Measurements from ENCODE around the gene DNAH5. TPM values are rescaled to one million over a fixed set of nuclear protein-coding genes. Genes with fewer than 3 reads are reported as not detected.
"Not testable (repeated sequence)": the region's sequence is repeated elsewhere in the genome, so short reads cannot be mapped to it uniquely, and the experiment has no call there.

DNAH5 gene, protein sequence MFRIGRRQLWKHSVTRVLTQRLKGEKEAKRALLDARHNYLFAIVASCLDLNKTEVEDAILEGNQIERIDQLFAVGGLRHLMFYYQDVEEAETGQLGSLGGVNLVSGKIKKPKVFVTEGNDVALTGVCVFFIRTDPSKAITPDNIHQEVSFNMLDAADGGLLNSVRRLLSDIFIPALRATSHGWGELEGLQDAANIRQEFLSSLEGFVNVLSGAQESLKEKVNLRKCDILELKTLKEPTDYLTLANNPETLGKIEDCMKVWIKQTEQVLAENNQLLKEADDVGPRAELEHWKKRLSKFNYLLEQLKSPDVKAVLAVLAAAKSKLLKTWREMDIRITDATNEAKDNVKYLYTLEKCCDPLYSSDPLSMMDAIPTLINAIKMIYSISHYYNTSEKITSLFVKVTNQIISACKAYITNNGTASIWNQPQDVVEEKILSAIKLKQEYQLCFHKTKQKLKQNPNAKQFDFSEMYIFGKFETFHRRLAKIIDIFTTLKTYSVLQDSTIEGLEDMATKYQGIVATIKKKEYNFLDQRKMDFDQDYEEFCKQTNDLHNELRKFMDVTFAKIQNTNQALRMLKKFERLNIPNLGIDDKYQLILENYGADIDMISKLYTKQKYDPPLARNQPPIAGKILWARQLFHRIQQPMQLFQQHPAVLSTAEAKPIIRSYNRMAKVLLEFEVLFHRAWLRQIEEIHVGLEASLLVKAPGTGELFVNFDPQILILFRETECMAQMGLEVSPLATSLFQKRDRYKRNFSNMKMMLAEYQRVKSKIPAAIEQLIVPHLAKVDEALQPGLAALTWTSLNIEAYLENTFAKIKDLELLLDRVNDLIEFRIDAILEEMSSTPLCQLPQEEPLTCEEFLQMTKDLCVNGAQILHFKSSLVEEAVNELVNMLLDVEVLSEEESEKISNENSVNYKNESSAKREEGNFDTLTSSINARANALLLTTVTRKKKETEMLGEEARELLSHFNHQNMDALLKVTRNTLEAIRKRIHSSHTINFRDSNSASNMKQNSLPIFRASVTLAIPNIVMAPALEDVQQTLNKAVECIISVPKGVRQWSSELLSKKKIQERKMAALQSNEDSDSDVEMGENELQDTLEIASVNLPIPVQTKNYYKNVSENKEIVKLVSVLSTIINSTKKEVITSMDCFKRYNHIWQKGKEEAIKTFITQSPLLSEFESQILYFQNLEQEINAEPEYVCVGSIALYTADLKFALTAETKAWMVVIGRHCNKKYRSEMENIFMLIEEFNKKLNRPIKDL (N-terminal part only)
- 0.11 and 0.43 TPM in 2 replicates for total RNA-seq (2014; rRNA removed; shearing (Covaris generic))
- polyA plus RNA-seq (2015; cell fraction: cytosol; rRNA removed), result 0.01 and 0.24 TPM in 2 replicates
- polyA plus RNA-seq (2015; cell fraction: nucleus; rRNA removed), result 0.39 TPM in 1 of 2 replicates, not detected in the other

DNA sequence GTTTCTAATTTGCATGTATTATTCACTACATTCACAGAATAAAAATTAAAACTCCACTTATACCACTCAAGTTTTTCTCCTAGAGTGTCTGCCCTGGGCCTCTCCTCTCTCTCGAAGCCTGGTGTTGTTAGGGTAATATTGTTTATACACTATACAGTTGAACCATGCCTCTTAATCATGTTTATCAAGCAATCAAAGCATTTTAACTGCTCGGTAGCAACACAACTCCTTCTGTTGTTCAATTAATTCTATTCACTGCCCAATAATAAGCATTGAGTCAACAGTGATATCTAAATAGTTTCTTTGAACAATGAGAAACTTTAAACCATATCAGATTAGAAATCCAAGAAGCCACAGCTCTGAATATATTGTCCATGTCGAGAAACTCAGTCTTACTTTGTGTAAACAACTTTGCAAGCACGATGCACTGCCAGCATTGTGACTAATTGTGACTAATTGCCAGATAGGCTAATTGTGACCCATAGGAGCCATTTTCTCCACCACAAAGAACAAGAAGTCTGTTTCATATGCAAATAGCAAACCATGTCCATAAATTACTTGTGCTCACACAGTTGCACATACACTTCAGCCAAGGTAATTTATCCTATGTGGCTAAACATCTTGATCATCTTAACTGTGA, at the start of gene DNAH5:
Gene DNAH5, minus strand, starts transcription at position 129 of the 640 bp plus-strand sequence. CDS start 250 bp downstream, outside the sequence.
- in situ Hi-C loops (cut with HindIII; ENCODE audit: low pct_unique_long_range_greater_than_20kb, low sequenced_read_pairs), result no loop called here
- no peak for DNase-seq (ENCODE audit: low read depth, low spot score)

DNA sequence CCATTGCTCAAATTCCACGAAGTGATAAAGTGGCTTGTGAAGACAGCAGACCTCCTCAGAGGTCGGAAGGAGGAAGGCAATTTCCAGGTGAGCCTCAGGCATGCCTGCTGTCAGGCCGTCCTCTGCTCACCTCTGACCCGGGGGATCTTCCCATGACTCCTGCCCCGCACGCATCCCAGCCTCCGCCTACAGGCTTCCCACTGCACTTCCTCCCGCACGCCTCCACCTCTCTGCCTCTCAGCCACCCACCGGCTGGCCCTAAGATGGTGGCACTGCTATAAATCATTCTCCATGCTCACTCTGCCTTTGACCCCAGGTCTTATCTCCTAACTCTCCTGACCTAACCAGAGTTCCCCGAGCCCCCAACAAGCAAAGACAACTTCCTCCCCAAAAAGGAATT, 49.4 kb upstream of the DNAH5 start:
- in situ Hi-C loops (cut with HindIII; ENCODE audit: low pct_unique_long_range_greater_than_20kb, low sequenced_read_pairs), result loop anchor here (25.0 kb wide), 1 partner anchor 293 kb away; no protein-coding TSS in a partner anchor
- DNase-seq (ENCODE audit: low read depth, low spot score), result no peak

DNA sequence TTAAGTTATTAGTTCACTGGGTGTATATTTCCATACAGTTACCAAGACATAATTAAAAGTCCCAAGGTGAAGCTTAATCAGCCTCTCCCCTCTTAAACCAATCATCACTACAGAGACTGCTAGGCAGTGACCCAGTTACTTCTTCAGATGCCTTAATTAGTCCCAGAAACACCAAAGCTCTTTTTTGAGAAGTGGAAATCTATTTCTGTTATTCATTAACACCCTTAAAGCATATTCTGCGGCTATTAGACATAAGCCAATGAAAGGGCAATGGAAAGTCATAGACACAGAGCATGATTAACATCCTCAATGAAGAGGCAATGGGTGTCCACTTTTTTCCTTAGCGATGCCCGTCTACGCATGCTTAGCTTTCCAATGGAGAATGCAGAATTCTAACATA, 48.3 kb upstream of the DNAH5 start:
- in situ Hi-C loops (cut with HindIII; ENCODE audit: low pct_unique_long_range_greater_than_20kb, low sequenced_read_pairs), result loop anchor here (25.0 kb wide), 1 partner anchor 295 kb away; no protein-coding TSS in a partner anchor
- no peak for DNase-seq (ENCODE audit: low read depth, low spot score)

DNA sequence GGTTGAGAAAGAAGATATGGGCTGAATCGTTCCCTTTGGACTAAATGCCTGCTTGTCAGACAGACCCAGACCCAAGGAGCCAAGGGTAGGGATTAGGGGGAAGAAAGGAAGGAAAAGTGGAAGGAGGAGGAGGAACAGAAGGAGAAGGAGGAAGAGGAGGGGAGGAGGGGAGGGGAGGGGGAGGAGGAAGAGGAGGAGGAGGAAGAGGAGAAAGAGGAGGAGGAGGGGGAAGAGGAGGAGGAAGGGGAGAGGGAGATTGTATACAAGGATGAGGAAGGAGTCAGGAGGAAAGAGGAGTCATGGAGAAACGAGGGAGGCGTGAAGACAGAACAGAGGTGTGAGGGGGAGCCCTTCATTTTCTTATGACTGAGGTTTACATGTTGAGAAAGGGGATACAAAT, 46.9 kb upstream of the DNAH5 start:
- in situ Hi-C loops (cut with HindIII; ENCODE audit: low pct_unique_long_range_greater_than_20kb, low sequenced_read_pairs), result loop anchor here (25.0 kb wide), 1 partner anchor 296 kb away; no protein-coding TSS in a partner anchor
- no peak for DNase-seq (ENCODE audit: low read depth, low spot score)

DNA sequence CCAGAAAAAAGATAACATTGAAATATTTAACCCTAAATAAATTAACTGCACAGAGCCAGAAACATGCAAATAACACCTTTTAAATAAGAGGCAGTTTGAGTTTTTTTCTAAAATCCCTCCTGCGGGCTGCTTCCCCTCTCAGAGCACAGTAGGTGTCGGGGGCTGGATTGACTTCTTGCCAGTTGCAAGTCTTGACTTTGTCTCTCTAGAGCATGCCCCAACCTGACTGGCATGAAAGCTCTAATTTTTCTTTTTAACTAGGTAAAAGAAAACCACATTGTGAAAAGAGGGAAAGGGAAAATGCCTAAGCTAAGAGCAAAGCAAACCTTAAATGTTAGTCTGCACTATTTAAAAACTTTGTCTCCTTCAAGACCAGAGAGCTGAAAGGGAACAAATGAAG, 46.4 kb upstream of the DNAH5 start:
- in situ Hi-C loops (cut with HindIII; ENCODE audit: low pct_unique_long_range_greater_than_20kb, low sequenced_read_pairs), result loop anchor here (25.0 kb wide), 1 partner anchor 296 kb away; no protein-coding TSS in a partner anchor
- no peak for DNase-seq (ENCODE audit: low read depth, low spot score)

DNA sequence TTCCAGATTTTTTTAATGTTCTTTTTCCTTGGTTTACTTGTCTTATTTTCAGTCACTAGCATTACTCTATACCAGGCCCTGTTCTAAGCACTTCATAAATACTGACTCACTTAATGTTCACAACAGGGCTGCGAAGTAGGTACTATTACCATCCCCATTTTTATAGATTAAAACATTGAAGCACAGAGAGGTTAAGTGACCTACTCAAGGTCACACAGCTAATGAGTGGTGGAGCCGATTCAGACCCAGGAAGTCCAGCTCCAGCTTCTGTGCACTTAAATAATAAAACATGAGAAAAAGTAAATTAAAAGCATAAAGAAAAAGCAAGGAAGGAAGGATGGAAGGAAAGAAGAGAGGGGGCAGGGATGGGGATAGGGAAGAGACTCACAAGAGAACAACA, 45.3 kb upstream of the DNAH5 start:
- no peak for DNase-seq (ENCODE audit: low read depth, low spot score)
- in situ Hi-C loops (cut with HindIII; ENCODE audit: low pct_unique_long_range_greater_than_20kb, low sequenced_read_pairs), result loop anchor here (25.0 kb wide), 1 partner anchor 297 kb away; no protein-coding TSS in a partner anchor

DNA sequence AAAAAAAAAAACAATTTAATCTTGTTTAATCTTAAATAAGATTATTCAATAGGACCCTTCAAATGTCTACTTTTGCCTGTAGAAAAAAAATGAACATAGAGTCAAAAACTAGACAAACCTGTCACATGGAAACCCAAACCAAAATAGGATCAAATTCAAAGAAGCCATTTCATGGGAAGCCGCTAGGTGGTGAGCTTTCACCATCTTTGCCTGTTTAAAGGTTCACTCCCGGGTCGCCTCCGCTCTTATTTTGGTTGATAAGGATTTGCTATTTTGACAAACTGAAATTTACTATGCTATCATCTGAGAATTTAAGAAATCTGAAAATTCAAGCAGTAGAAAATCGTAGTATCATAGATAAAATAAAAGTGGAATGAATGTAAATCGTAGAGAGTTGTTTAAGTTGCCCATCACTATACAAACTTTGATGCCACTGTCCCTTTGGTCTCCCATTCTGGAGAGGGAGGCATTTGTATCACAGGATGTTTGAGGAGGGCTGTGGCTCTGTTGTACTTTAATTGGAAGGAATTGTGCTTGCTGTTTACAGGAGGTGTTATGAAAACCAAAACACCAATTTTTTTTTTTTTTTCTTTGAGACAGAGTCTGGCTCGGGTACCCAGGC, 43.5 kb upstream of the DNAH5 start:
- in situ Hi-C loops (cut with HindIII; ENCODE audit: low pct_unique_long_range_greater_than_20kb, low sequenced_read_pairs), result loop anchor here (25.0 kb wide), 1 partner anchor 299 kb away; no protein-coding TSS in a partner anchor
- DNase-seq (ENCODE audit: low read depth, low spot score), result peak; percentile 83

DNA sequence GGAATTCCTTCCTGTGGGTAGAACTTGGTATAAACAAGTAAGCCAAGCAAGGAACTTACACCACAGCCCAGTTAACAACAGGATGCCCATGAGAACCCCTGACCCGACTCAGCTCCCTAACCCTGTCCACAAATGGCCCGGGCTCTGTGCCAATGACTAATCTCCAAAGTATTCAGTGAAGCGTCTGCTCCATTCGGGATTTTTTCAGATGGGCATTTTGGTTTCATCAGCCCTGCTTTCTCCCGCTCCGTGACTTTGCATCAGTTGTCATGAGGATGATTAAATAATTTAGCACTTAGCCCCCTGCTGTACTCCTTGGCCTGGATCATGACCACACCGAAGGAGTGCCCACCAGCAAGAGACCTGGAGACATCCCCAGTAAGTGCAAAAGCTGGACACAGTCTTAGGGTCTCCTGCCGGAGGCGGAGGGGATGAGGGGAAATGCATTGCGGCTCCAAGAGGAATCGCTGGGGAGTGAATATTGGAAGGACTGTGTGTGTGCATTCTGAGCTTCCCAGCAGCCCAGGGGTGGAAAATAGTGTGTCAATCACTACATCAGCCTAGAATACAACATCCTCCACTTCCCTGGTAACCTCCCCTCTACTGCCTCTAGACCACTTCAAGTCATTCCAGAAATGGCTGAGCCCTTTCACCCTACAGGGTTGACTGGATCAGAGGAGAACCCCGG, 41.4 kb upstream of the DNAH5 start:
- in situ Hi-C loops (cut with HindIII; ENCODE audit: low pct_unique_long_range_greater_than_20kb, low sequenced_read_pairs), result loop anchor here (25.0 kb wide), 1 partner anchor 301 kb away; no protein-coding TSS in a partner anchor
- peak; percentile 51 for DNase-seq (ENCODE audit: low read depth, low spot score)

DNA sequence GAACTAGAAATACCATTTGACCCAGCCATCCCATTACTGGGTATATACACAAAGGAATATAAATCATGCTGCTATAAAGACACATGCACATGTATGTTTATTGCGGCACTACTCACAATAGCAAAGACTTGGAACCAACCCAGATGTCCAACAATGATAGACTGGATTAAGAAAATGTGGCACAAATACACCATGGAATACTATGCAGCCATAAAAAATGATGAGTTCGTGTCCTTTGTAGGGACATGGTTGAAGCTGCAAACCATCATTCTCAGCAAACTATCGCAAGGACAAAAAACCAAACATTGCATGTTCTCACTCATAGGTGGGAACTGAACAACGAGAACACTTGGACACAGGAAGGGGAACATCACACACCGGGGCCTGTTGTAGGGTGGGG, 40.4 kb upstream of the DNAH5 start:
- in situ Hi-C loops (cut with HindIII; ENCODE audit: low pct_unique_long_range_greater_than_20kb, low sequenced_read_pairs), result loop anchor here (25.0 kb wide), 1 partner anchor 302 kb away; no protein-coding TSS in a partner anchor
- DNase-seq (ENCODE audit: low read depth, low spot score), result not testable (repeated sequence)

DNA sequence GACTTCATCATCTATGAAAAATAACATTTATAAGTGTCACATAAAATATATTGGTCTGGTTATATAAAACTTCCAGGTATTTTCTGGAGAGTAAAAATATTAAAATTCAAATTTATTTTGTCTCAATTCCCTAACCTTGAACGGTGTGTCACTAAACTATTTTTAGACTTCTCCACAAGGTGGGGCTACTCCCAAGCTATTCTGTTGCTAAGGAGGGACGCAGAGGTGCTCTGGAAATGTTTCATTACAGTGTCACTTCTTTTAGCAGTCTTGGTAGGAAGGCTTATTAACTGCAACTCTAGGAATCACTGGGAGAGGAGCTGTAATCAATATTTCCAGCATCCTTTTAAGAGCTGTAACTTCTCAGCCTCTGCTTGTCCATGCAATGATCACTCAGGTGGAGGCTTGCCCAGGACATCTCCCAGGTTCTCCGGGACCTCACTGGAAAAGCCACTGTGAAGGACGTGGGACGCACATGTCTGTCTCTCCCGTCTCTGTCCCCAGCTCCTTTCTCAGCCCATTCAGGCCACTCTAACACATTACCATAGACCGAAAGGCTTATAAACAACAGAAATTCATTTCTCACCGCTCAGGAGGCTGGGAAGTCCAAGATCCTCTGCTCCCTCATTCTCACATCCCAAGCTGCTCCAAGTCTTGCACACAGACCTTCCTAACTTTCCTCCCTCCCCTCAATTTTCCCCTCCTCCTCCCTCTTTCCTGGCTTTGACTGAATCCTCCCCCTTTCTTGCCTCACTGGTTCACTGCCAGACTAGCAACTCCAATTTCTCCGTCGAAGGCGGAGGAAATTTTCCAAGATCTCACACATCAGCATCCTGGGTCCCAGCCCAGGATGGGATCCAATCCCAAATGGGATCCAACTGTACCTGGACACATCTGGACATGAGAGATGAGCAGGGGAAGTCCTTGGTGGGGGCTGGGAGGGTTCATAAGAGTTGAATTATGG, 32.7 kb upstream of the DNAH5 start:
- peak; percentile 73 for DNase-seq (ENCODE audit: low read depth, low spot score)
- in situ Hi-C loops (cut with HindIII; ENCODE audit: low pct_unique_long_range_greater_than_20kb, low sequenced_read_pairs), result loop anchor here (25.0 kb wide), 1 partner anchor 310 kb away; no protein-coding TSS in a partner anchor

DNA sequence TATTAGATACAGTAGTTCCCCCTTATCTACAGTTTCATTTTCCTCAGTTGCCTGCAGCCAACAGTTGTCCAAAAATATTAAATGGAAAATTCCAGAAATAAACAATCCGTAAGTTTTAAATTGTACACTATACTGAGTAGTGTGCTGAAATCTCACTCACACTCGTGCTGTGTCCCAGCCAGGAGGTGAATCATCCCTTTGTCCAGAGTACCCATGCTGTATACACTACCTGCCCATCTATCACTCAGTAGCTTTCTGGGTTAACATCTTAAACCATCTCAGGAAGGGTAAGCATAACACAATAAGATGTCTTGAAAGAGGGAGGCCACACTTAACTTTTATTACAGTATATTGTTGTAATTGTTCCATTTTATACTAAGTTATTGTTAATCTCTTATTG, 31.7 kb upstream of the DNAH5 start:
- in situ Hi-C loops (cut with HindIII; ENCODE audit: low pct_unique_long_range_greater_than_20kb, low sequenced_read_pairs), result loop anchor here (25.0 kb wide), 1 partner anchor 311 kb away; no protein-coding TSS in a partner anchor
- no peak for DNase-seq (ENCODE audit: low read depth, low spot score)

DNA sequence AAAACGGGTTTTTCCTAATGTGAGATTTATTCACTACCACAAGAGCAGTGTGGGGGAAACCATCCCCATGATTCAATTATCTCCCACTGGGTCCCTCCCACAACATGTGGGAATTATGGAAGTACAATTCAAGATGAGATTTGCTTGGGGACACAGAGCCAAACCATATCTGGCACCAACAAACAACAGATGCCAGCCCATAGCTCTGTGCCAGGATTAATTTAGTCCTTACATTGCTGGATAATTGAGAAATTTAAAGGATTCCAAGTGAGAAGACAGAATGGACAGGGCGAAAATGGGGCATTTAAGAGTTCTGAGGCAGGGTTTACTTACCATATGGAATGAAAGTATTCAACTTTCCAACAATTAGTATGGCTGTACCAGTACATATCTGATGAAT, 30.8 kb upstream of the DNAH5 start:
- no peak for DNase-seq (ENCODE audit: low read depth, low spot score)
- in situ Hi-C loops (cut with HindIII; ENCODE audit: low pct_unique_long_range_greater_than_20kb, low sequenced_read_pairs), result loop anchor here (25.0 kb wide), 1 partner anchor 312 kb away; no protein-coding TSS in a partner anchor

DNA sequence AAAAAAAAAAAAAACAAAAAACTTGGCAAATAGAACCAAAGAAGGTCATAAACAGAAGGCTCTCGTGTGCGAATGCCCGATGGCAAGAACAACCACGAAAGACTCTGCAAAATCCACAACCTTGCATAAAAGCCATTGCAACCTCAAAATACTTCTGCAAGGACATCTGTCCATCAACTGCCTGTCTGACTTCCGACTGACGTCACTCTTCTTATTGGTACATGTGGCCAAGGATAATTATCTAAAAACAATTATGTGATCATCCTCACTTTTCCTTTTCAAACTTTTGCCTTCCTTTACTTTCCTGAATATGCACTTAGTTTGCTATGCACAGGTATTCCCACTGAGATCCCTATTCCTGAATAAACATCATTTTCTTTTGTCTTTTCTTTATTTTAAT, 29.2 kb upstream of the DNAH5 start:
- in situ Hi-C loops (cut with HindIII; ENCODE audit: low pct_unique_long_range_greater_than_20kb, low sequenced_read_pairs), result no loop called here
- no peak for DNase-seq (ENCODE audit: low read depth, low spot score)

DNA sequence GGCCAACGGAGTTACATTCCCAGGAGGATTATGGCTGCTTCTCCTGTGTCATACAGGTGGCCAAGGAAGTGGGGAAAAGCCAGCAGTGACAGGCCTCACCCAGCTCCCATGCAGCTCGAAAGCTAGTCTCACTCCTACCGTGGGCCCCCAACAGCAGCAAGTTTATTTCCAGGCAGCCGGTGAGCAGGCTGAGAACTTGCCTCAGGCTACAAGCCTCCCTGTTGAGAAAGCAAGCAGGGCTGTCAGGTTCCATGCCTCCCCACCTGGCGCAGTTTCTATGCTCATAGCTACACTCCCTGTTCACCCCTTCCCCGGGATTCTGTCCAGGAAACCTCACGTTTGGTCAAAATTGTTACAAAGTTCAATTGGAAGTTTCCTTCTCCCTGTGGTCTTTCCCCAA, 27.5 kb upstream of the DNAH5 start:
- in situ Hi-C loops (cut with HindIII; ENCODE audit: low pct_unique_long_range_greater_than_20kb, low sequenced_read_pairs), result no loop called here

More for the DNA sequence above, 27.5 kb upstream of the DNAH5 start:
- no peak for DNase-seq (ENCODE audit: low read depth, low spot score)

Data from SK-MEL-5 (cell line).